ENCODE measurements around the gene CFAP97D1.

CFAP97D1 gene

DNA sequence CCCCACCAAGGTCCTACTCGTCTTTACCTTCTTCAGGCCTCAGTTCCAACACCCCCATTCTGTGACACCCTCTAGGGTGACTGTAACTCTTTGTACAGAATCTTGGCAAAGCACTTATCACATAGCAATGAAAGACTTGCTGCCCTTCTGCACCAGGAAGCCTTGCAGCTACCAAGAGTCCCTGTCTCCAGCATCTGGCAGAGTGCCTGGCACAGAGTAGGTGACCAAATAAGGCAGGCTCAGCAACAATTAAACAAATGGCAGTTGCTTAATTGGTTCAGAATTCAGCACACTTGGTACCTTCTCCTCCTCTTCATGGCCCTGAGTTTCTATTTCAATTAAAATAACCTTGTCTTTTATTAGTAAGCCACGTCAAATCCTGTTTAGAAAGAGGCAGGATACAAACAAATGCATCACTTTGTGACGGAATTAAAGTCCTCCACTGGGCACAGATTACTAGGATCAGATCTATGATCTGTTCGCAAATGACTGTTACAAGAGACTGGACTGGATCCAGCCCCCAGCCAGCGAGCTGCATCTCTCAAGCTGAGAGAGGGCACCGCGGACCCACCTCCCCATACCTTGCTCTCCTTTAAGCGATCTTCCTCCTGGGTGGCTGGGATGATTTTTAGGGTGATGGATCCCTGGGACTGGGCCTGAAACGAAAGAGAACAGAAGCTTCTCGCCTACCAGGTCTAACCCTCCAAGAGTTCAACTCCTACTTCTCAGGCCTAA, 43.3 kb downstream of the CFAP97D1 start:
- FAIRE-seq: no peak
- TF ChIP-seq, protein P1, sequence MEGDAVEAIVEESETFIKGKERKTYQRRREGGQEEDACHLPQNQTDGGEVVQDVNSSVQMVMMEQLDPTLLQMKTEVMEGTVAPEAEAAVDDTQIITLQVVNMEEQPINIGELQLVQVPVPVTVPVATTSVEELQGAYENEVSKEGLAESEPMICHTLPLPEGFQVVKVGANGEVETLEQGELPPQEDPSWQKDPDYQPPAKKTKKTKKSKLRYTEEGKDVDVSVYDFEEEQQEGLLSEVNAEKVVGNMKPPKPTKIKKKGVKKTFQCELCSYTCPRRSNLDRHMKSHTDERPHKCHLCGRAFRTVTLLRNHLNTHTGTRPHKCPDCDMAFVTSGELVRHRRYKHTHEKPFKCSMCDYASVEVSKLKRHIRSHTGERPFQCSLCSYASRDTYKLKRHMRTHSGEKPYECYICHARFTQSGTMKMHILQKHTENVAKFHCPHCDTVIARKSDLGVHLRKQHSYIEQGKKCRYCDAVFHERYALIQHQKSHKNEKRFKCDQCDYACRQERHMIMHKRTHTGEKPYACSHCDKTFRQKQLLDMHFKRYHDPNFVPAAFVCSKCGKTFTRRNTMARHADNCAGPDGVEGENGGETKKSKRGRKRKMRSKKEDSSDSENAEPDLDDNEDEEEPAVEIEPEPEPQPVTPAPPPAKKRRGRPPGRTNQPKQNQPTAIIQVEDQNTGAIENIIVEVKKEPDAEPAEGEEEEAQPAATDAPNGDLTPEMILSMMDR (IDR thresholded peaks at IDR 0.05; ENCODE audit: insufficient read depth, missing control alignments): no peak
- no peak for DNase-seq (ENCODE audit: insufficient read length, low spot score)

- TF ChIP-seq, protein P1 (IDR thresholded peaks at IDR 0.05; ENCODE audit: insufficient read depth, missing control alignments): no peak
- FAIRE-seq: no peak
These were observed 45.3 kb downstream of the CFAP97D1 start for GRCh38 chr17:43825567-43825966.

DNA sequence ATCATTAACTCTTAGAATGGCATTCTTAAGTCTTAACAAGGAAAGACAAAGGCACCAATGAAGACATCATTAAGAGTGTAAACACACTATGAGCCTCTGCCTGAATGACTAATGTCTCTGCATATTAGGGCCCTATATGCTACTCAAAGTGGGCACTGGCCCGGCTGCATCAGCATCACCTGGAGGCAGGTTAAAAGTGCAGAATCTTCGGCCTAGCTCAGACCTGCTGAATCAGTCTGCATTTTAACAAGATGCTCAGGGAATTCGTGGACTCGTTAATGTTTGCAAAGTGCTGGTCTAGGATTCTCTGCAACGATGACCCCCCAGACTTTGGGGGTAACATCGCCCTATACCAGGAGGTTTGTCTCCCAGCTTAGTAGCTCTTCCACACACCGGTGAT, 46.0 kb downstream of the CFAP97D1 start:
- no peak for FAIRE-seq
- TF ChIP-seq, protein P1 (IDR thresholded peaks at IDR 0.05; ENCODE audit: insufficient read depth, missing control alignments): no peak
- no peak for DNase-seq (ENCODE audit: insufficient read length, low spot score)

More at GRCh38 chr17:43825567-43825966, 45.3 kb downstream of the CFAP97D1 start:
- no peak for DNase-seq (ENCODE audit: insufficient read length, low spot score)

GRCh38 chr17:43827596-43827995, 47.4 kb downstream of the CFAP97D1 start:
- no peak for DNase-seq (ENCODE audit: insufficient read length, low spot score)
- FAIRE-seq: no peak
- TF ChIP-seq, protein P1 (IDR thresholded peaks at IDR 0.05; ENCODE audit: insufficient read depth, missing control alignments): no peak

GRCh38 chr17:43829738-43830137, 49.5 kb downstream of the CFAP97D1 start:
- DNase-seq (ENCODE audit: insufficient read length, low spot score) (no peak), FAIRE-seq (no peak)
- TF ChIP-seq, protein P1 (IDR thresholded peaks at IDR 0.05; ENCODE audit: insufficient read depth, missing control alignments): no peak

DNA sequence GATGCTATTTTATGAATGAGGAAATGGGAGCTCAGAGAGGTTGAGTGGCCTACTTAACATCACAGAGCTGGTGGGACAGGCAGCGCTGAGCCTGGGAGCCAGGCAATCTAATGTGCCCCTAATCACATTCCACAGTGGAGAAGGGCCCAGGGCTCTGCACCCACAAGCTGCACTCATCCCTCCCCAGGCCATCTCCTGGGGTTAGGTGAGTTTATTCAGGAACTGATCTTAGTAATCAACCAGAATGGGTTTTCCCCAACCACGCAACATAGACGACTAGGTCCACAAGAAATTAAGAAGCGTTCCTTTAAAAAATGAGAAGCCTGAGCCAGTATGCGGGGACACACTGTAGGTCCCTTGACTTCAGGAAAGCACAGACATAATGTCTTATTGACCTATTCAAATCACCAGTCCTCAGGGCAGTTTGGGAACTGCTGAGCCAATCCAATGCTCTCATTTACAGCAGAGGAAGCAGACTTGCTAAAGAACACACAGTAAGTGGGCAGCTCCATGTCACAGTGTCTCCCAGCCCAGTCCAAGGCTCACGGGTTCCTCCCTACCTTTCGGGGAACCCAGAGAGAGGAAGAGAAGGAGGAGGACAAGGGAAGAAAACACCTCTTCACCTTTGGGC, 50.4 kb downstream of the CFAP97D1 start:
- FAIRE-seq: no peak
- TF ChIP-seq, protein P1 (IDR thresholded peaks at IDR 0.05; ENCODE audit: insufficient read depth, missing control alignments): no peak

DNA sequence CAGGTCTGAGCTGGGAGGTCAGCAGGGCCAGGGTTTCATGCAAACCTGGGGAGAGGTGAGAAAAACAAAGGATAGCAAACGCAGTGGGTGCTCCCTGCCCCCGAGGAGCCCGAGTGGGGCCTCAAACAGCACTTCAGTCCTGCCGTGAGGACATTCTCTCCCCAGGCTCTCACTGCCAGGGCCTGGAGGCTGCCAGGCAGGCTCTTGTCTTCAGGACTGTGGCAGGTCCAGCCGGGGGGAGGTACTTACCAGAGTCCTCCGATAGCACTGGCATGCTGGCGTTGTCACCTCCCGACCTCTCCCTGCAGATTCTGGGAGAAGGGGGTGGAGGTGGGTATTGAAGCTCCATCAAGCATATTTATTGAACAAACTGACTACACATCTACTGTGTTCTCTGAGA, 51.4 kb downstream of the CFAP97D1 start:
- FAIRE-seq (no peak), DNase-seq (ENCODE audit: insufficient read length, low spot score) (no peak)
- TF ChIP-seq, protein P1 (IDR thresholded peaks at IDR 0.05; ENCODE audit: insufficient read depth, missing control alignments): no peak

More for the DNA sequence above, 50.4 kb downstream of the CFAP97D1 start:
- DNase-seq (ENCODE audit: insufficient read length, low spot score): no peak

All from D721Med (cell line).